Gastrocnemius medialis (tissue), 4 donors: Measurements from ENCODE around the gene ERC1.

Experiments
- CTCF ChIP-seq, 5 experiments: fragments of 450-650 bp in 3 of 5; fragments of 200-600 bp in 2 of 5; sonication (generic) in 2 of 5; IDR thresholded peaks in 4 of 5; conservative IDR thresholded peaks in 1 of 5; 1 replicate in 4 of 5; 2 replicates in 1 of 5; pipeline ENCODE4 v1.5.1; 2016 to 2019; ENCODE audit warnings: antibody characterized with exemption in 5 of 5, mild to moderate bottlenecking in 3 of 5, moderate library complexity in 3 of 5
- POLR2A ChIP-seq, 2 donors: fragments of 450-650 bp; IDR thresholded peaks; one replicate each; pipeline ENCODE4 v1.6.1; 2017; ENCODE audit warnings: antibody characterized with exemption in 2 of 2, mild to moderate bottlenecking in 2 of 2, moderate library complexity in 2 of 2

- no peak for TF ChIP-seq CTCF (IDR thresholded peaks at IDR 0.05 in 4 of 5, conservative IDR thresholded peaks at IDR 0.05 in 1 of 5)
- TF ChIP-seq POLR2A (IDR thresholded peaks at IDR 0.05) = no peak
These were observed 540.2 kb downstream of the ERC1 start for GRCh38 chr12:1531153-1531653.
